Rectal smooth muscle tissue (tissue), 1 donor: ENCODE data around the gene SERPINA5.
"Not testable (repeated sequence)": the region's sequence is repeated elsewhere in the genome, so short reads cannot be mapped to it uniquely, and the experiment has no call there.

Experiments used
- H3K27ac ChIP-seq: one replicate; pipeline ENCODE4 v1.7.0; 2013; ENCODE audit warnings: low read depth, low read length, inconsistent platforms
- H3K27me3 ChIP-seq: one replicate; pipeline ENCODE4 v1.7.0; 2013; ENCODE audit warnings: low read length; ENCODE audit not compliant: control insufficient read depth, insufficient read depth
- H3K36me3 ChIP-seq: one replicate; pipeline ENCODE4 v1.7.0; 2013; ENCODE audit warnings: low read length; ENCODE audit not compliant: control insufficient read depth, insufficient read depth
- H3K4me1 ChIP-seq: one replicate; pipeline ENCODE4 v1.7.0; 2013; ENCODE audit warnings: low read length; ENCODE audit not compliant: control insufficient read depth, insufficient read depth
- H3K4me3 ChIP-seq: one replicate; pipeline ENCODE4 v1.7.0; 2013; ENCODE audit warnings: low read length
- H3K9ac ChIP-seq: one replicate; pipeline ENCODE4 v1.7.0; 2013; ENCODE audit warnings: low read length

The SERPINA5 gene

GRCh38 chr14:94630396-94630795 lies 49.2 kb downstream of the SERPINA5 start:
- Histone ChIP-seq H3K27ac (no peak overlapping the region), H3K9ac (no peak overlapping the region), H3K4me3 (no peak overlapping the region), H3K36me3 (no peaks in the 10 kb centered on the region), H3K27me3 (no peaks in the 10 kb centered on the region), H3K4me1 (no peaks in the 10 kb centered on the region)

DNA sequence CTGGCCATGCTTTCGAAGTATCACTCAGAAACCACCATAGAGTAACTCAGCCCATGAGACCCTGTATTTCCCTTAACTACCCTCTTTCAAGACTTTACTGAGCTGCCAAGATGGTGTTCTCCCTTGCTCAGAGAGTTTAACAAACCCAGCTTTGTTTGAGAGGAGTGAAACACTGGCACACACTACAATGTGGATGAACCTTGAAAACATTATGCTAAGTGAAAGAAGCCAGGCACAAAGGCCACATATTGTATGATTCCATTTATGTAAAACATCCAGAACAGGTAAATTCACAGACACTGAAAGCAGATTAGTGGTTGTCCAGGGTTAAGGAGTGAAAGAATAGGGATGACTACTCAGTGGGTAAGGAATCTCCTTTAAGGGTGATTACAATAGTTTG lies 49.8 kb downstream of the SERPINA5 start:
- H3K4me1 ChIP-seq: no peaks in the 10 kb centered on the region
- H3K27me3 ChIP-seq: no peaks in the 10 kb centered on the region
- no peak overlapping the region for H3K4me3 ChIP-seq
- H3K36me3 ChIP-seq: no peaks in the 10 kb centered on the region
- H3K27ac ChIP-seq: no peak overlapping the region
- H3K9ac ChIP-seq: no peak overlapping the region

DNA sequence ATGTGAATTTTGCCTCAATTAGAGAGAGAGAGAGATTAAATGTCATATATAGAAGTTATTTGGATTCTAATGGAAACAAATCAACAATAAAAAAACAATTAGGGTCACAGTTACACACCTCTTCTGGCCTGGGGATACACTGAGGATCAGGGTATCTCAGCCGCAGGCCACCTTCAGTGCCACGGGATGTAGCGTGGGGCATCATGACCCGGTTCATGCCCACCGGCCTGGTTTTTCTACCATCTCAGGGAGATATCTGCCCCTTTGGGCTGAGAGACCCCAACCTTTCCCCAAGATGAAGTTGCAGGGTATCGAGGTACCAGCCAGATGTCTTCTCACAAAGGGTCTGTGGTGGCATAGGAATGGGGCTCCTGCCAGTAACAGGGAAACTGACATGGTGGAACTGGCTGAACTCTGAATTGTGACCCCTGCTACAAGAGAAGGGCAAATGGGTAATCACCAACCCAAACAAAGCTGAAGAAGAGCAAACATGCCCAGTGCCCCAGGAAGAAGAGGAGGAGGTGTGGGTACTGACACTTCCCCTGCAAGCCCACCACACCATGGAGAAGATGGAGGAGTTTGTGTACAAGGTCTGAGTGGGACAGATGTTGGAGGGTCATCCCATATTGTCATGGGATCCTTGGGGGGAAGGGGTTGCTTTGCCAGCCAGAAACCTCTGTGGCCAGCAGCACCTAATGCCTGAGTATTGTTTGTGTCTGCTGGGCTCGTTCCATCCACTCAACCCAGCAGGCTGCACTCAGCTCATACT lies 50.5 kb downstream of the SERPINA5 start:
- Histone ChIP-seq H3K4me1 (no peaks in the 10 kb centered on the region), H3K36me3 (no peaks in the 10 kb centered on the region), H3K9ac (no peak overlapping the region), H3K27ac (no peak overlapping the region), H3K4me3 (no peak overlapping the region), H3K27me3 (no peaks in the 10 kb centered on the region)

- Histone ChIP-seq H3K27me3 (no peaks in the 10 kb centered on the region), H3K9ac (no peak overlapping the region), H3K27ac (no peak overlapping the region), H3K4me1 (no peaks in the 10 kb centered on the region), H3K36me3 (no peaks in the 10 kb centered on the region), H3K4me3 (no peak overlapping the region)
Measured at GRCh38 chr14:94632305-94632590, 51.0 kb downstream of the SERPINA5 start.

DNA sequence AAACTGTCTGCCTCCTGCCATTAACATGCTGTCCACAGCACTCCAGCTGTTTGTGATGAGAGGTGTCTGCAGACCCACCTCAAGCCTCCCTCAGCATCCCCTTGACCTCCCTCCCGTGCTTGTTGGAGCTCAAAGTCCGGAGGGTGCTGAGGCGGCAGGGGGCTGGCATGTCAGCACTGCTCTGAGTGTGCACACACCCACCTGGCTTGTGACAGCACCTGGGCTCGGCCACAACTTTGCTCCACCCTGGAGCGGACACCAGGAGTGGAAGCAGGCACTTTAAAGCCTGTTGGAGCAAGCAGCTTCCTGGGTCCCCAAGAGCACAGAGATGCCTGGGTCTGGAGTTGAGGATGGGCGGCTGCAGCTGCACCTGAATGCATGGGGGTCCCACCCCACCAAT lies 51.9 kb downstream of the SERPINA5 start:
- no peak overlapping the region for H3K9ac ChIP-seq
- no peaks in the 10 kb centered on the region for H3K27me3 ChIP-seq
- no peak overlapping the region for H3K4me3 ChIP-seq
- no peaks in the 10 kb centered on the region for H3K36me3 ChIP-seq
- H3K27ac ChIP-seq: no peak overlapping the region
- no peaks in the 10 kb centered on the region for H3K4me1 ChIP-seq

GRCh38 chr14:94635154-94635553 lies 53.9 kb downstream of the SERPINA5 start:
- H3K4me3 ChIP-seq: no peak overlapping the region
- no peak overlapping the region for H3K27ac ChIP-seq
- no peaks in the 10 kb centered on the region for H3K36me3 ChIP-seq
- H3K4me1 ChIP-seq: no peaks in the 10 kb centered on the region
- H3K27me3 ChIP-seq: no peaks in the 10 kb centered on the region
- no peak overlapping the region for H3K9ac ChIP-seq

DNA sequence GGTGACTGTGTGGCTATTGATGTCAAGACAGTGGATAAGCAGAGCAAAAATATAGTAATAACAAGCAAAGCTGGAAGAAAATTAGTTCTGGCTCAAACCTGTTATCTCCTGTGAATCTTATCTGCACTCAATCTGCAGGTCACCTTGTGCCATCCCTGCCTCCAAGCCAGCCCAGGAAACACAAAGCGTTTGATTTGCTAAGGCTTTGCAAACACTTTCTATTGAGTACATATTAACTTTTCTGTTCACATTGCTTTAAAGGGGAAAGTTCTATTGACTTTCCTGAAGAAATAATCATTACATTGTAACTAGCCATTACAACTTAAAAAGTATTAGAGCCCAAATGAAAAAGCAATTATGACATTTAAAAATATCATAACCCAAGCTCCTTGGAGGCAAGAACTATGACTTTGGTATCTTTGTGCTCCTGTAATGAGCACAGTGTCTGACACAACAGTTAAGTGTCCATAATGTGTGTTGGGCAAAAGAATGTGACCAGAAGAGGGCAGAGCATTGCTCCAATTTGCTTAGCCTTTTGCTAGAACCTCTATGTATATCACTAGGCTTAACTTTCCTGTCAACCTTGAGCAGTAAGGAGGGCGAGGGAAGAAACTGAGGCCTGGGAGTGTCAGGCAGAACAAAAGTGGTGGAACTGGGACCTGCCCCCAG lies 55.7 kb downstream of the SERPINA5 start:
- Histone ChIP-seq H3K27ac (no peak overlapping the region), H3K36me3 (no peaks in the 10 kb centered on the region), H3K9ac (no peak overlapping the region), H3K4me3 (no peak overlapping the region), H3K4me1 (no peaks in the 10 kb centered on the region), H3K27me3 (no peaks in the 10 kb centered on the region)

GRCh38 chr14:94637814-94638213 lies 56.6 kb downstream of the SERPINA5 start:
- H3K4me1 ChIP-seq, H3K27ac ChIP-seq, H3K4me3 ChIP-seq, H3K27me3 ChIP-seq, H3K36me3 ChIP-seq, H3K9ac ChIP-seq: not testable (repeated sequence)

DNA sequence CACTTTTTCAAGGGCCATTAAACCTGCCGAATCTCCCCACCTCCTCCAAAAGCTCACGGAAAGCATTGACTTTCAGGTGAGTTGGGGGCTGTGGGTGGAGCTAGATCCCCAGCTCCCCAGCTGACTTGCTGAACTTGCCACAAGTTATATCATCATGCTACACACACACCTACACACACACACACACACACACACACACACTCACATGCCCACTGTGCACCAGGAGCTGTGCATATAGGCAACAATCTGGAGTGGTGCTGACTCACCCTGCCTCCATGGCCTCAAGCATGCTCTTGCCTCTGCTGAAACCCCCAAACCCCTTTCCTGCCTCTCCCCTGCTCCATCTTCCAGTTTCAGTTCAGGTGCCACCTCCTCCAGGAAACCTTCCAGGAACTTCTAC lies 57.1 kb downstream of the SERPINA5 start:
- Histone ChIP-seq H3K4me1 (no peaks in the 10 kb centered on the region), H3K27me3 (no peaks in the 10 kb centered on the region), H3K27ac (no peak overlapping the region), H3K36me3 (no peaks in the 10 kb centered on the region), H3K9ac (no peak overlapping the region), H3K4me3 (no peak overlapping the region)

DNA sequence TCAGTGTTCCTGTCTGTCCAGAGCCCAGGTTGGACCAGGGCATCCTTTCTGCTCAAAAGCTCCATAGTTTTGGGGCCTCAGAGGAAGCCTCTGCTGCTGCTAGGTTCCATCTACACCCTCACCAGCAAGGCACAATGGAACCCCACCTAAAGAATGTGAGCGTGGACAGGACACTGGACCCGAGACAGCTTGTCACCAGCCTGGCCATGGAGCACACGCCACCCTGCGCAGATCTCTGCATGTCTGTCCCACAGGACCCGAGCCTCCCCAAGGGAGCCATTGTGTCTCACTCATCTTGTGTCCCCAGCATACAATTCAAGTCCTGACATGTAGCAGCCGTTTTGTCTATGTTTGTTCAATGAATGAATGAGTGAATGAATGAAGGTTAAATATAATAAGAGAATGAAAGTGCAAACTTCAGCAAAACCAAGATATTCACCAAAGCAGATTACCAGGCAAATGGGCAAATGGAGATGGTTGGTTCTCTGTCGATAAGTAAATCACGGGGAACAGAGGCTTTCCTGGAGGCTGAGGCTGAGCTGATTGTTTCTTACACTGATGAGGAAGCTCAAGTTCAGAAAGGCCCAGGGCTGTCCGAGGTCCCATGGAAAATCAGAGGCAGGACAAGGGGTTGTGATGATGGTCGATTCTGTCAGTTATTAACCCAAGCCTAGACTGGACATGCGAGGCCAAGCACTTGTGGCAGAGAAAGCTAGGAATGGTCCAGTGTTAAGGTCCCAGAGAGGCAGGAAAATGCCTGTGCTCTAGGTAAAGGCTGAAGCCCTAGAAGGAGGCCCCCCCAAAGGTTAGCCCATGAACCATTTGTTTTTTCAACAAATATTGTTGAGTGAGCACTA lies 58.0 kb downstream of the SERPINA5 start:
- no peaks in the 10 kb centered on the region for H3K27me3 ChIP-seq
- no peak overlapping the region for H3K4me3 ChIP-seq
- H3K4me1 ChIP-seq: no peaks in the 10 kb centered on the region
- no peaks in the 10 kb centered on the region for H3K36me3 ChIP-seq
- H3K9ac ChIP-seq: no peak overlapping the region
- H3K27ac ChIP-seq: no peak overlapping the region

DNA sequence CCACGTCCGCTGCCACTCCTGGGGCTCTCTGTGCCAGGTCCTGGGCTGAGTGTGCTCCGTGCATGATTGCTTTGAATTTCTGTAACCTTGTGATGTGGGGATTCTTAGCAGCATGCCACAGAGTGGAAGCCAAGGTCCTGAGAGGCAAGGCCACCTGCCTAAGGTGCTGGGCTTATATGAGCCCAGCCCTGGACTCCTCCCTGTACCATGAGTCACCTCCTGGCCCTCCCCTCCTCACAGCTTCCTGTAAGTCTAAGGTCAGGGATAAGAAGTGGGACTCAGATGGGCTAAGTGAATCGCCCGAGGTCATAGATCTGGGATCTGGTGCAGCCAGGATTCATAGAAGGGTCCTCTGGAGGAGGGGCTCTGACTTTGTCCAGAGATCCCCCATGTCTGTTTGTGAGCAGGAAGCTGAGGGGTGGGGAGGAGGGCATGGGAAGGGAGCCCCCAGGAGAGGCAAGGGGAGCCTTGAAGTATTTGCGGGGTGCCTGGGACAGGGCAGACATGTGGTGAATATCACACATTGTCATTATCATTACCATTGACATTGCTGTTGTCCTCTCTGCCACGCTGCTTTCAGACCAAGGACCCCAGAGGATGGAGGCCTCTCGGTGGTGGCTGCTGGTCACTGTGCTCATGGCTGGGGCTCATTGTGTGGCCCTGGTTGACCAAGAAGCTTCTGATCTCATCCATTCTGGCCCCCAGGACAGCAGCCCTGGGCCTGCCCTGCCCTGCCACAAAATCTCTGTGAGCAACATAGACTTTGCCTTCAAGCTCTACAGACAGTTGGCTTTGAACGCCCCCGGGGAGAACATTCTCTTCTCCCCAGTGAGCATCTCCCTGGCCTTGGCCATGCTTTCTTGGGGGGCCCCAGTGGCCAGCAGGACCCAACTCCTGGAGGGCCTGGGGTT lies 59.8 kb downstream of the SERPINA5 start:
- no peaks in the 10 kb centered on the region for H3K4me1 ChIP-seq
- H3K36me3 ChIP-seq: no peaks in the 10 kb centered on the region
- H3K27me3 ChIP-seq: no peaks in the 10 kb centered on the region

DNA sequence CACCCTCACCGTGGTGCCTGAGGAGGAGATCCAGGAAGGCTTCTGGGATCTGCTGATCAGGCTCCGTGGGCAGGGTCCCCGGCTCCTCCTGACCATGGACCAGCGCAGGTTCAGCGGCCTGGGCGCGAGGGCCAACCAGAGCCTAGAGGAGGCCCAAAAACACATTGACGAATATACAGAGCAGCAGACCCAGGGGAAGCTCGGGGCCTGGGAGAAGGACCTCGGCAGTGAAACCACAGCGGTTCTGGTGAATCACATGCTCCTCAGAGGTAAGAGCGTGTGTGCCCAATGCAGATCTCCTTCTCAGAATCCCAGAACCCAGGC lies 60.4 kb downstream of the SERPINA5 start:
- Histone ChIP-seq H3K9ac (no peak overlapping the region), H3K36me3 (no peaks in the 10 kb centered on the region), H3K27ac (no peak overlapping the region), H3K4me3 (no peak overlapping the region), H3K27me3 (no peaks in the 10 kb centered on the region), H3K4me1 (no peaks in the 10 kb centered on the region)

More for the DNA sequence above, 59.8 kb downstream of the SERPINA5 start:
- Histone ChIP-seq H3K27ac (no peak overlapping the region), H3K4me3 (no peak overlapping the region), H3K9ac (no peak overlapping the region)
